GM21529 (cell line): ENCODE data around the gene MED12L.

ENCODE experiments used
- ATAC-seq: cut with Tn5 transposase; IDR thresholded peaks from one replicate; pipeline ENCODE4 v1.9.1; 2021; ENCODE audit not compliant: unreplicated experiment

Gene MED12L

DNA sequence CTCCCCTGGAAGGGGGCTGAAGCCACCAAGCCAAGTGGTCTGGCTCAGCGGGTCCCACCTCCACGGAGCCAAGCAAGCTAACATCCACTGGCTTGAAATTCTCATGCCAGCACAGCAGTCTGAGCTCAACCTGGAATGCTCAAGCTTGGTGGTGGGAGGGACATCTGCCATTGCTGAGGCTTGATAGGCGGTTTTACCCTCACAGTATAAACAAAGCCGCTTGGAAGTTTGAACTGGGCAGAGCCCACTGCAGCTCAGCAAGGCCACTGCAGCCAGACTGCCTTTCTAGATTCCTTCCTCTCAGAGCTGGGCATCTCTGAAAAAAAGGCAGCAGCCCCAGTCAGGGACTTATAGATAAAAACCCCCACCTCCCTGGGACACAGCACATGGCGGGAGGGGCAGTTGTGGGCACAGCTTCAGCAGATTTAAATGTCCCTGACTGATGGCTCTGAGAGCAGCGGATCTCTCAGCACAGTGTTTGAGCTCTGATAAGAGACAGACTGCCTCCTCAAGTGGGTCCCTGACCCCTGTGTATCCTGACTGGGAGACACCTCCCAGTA lies 398.6 kb downstream of the MED12L start:
- ATAC-seq: no peak
